Kidney (tissue), 14 donors: ENCODE measurements around the gene ZBTB8A. TPM values are rescaled to one million over a fixed set of nuclear protein-coding genes. Genes with fewer than 3 reads are reported as not detected.

Experiments used
- DNase-seq, 5 donors: peaks; one replicate each; pipeline ENCODE4 v3.0.0-alpha.2; 2013 to 2020
- FAIRE-seq: peaks from 2 replicates; lab custom pipeline; 2012; peaks lifted over from hg19 to GRCh38; lab: Jason Lieb, UNC
- H3K27ac ChIP-seq, 2 donors: one replicate each; pipeline ENCODE4 v1.7.0; 2013; ENCODE audit warnings: low read depth in 2 of 2, low read length in 2 of 2, inconsistent platforms in 1 of 2
- H3K27me3 ChIP-seq: one replicate; pipeline ENCODE4 v1.7.1; 2013; ENCODE audit warnings: low read length, inconsistent platforms; ENCODE audit not compliant: control insufficient read depth, insufficient read depth
- H3K36me3 ChIP-seq, 3 donors: one replicate each; pipeline versions ENCODE4 v1.7.0 to v1.7.1; 2013; ENCODE audit warnings: low read length in 3 of 3, control low read depth in 1 of 3, inconsistent platforms in 1 of 3; ENCODE audit not compliant: insufficient read depth in 3 of 3, control insufficient read depth in 2 of 3
- H3K4me1 ChIP-seq, 3 donors: one replicate each; pipeline versions ENCODE4 v1.7.0 to v1.7.1; 2013; ENCODE audit warnings: low read length in 3 of 3, inconsistent platforms in 1 of 3, low read depth in 1 of 3; ENCODE audit not compliant: control insufficient read depth in 2 of 3, insufficient read depth in 2 of 3
- H3K4me3 ChIP-seq, 3 donors: one replicate each; pipeline versions ENCODE4 v1.7.0 to v1.8.1; 2013; ENCODE audit warnings: low read length in 3 of 3, control low read depth in 1 of 3, inconsistent platforms in 1 of 3
- H3K9ac ChIP-seq, 3 donors: one replicate each; pipeline versions ENCODE4 v1.7.0 to v1.7.1; 2013; ENCODE audit warnings: low read length in 3 of 3, control low read depth in 1 of 3, inconsistent platforms in 1 of 3
- H3K9me3 ChIP-seq, 3 donors: one replicate each; pipeline versions ENCODE4 v1.7.0 to v1.7.1; 2013; ENCODE audit warnings: low read length in 3 of 3, control low read depth in 1 of 3, inconsistent platforms in 1 of 3; ENCODE audit not compliant: control insufficient read depth in 2 of 3, insufficient read depth in 1 of 3
- CTCF ChIP-seq: IDR thresholded peaks from 3 replicates; pipeline ENCODE4 v1.5.1; 2012; ENCODE audit warnings: mild to moderate bottlenecking, moderate library complexity, borderline replicate concordance; ENCODE audit not compliant: insufficient read depth; ENCODE audit errors: extremely low read depth
- intact Hi-C: fragments of 100-400 bp; cut with DNase I; formaldehyde crosslinking; loops from one replicate; pipeline ENCODE4 v1.11.1; 2022
- polyA plus RNA-seq: library from polyadenylated mRNA; stranded (reverse); fragments of 350-450 nt; fragmentation: Illumina TruSeq; extraction: RNeasy Lipid Tissue Mini Kit (QIAGEN cat#74804); gene quantifications from one replicate; pipeline ENCODE4 v1.2.3, GENCODE V29; 2014; ENCODE audit warnings: low read depth, low replicate concordance; ENCODE audit not compliant: insufficient read depth
- total RNA-seq: library from RNA; stranded (reverse); fragmentation: NEBNext Ultra II Directional; extraction: Animal tissue kit (Norgen Biotek cat#: 25700); gene quantifications from one replicate; pipeline ENCODE4 v1.2.1, GENCODE V29; 2021
- donor health status: control.
- donor health status: control.
- donor health status: control.
- donor health status: control.
- donor health status: control.
- donor health status: DM: yes; HTN: yes; CAD: no.
- donor health status: Normal renal cell carcinoma (clear cell type).

Gene ZBTB8A
- total and polyA plus RNA-seq, 2 donors from 2014 or later: 1.8 to 10.4 TPM

- TF ChIP-seq CTCF: peak; percentile 24
- intact Hi-C loops: no loop called here
- FAIRE-seq: no peak
Observed at GRCh38 chr1:32612189-32612881, 73.1 kb downstream of the ZBTB8A start.

GRCh38 chr1:32613472-32613871, 74.2 kb downstream of the ZBTB8A start:
- no peak overlapping the region for H3K27ac ChIP-seq
- no peak for DNase-seq
- TF ChIP-seq CTCF: no peak
- intact Hi-C loops: no loop called here
- H3K9me3 ChIP-seq: no peaks in the 10 kb centered on the region
- FAIRE-seq: no peak
- H3K36me3 ChIP-seq: no peaks in the 10 kb centered on the region
- no peaks in the 10 kb centered on the region for H3K27me3 ChIP-seq
- H3K4me3 ChIP-seq: no peak overlapping the region
- H3K9ac ChIP-seq: no peak overlapping the region
- H3K4me1 ChIP-seq: no peaks in the 10 kb centered on the region

More at GRCh38 chr1:32612189-32612881, 73.1 kb downstream of the ZBTB8A start:
- peak; percentile 73 to 92 (median 81) for DNase-seq
- Histone ChIP-seq H3K27ac (no peak overlapping the region), H3K9me3 (no peaks in the 10 kb centered on the region), H3K9ac (peak overlapping the region; percentile 5 to 46 (median 32)), H3K27me3 (no peaks in the 10 kb centered on the region), H3K4me3 (peak overlapping the region; percentile 68 to 83 (median 83)), H3K4me1 (no peaks in the 10 kb centered on the region), H3K36me3 (no peaks in the 10 kb centered on the region)

- no peaks in the 10 kb centered on the region for H3K9me3 ChIP-seq
- intact Hi-C loops: no loop called here
- no peaks in the 10 kb centered on the region for H3K27me3 ChIP-seq
- DNase-seq (no peak), FAIRE-seq (no peak)
- no peak overlapping the region for H3K27ac ChIP-seq
- H3K9ac ChIP-seq: no peak overlapping the region
- H3K4me1 ChIP-seq: no peaks in the 10 kb centered on the region
- H3K4me3 ChIP-seq: no peak overlapping the region
- no peak for TF ChIP-seq CTCF
- H3K36me3 ChIP-seq: no peaks in the 10 kb centered on the region
Observed at GRCh38 chr1:32618673-32619221, 79.5 kb downstream of the ZBTB8A start.
